IMR-90 (cell line): ENCODE data around the gene MAN1C1. TPM values are rescaled to one million over a fixed set of nuclear protein-coding genes. Genes with fewer than 3 reads are reported as not detected.

Source experiments
- ATAC-seq: fragments of 200-7000 bp; cut with Tn5 transposase; 2 replicates; pipeline ENCODE4 v1.9.1; 2020; ENCODE audit warnings: low read depth, mild to moderate bottlenecking, moderate library complexity
- BruUV-seq: library from RNA; stranded (reverse); fragments of 400-500 nt; replicated peaks from 2 replicates; lab custom pipeline; 2021; lab: Mats Ljungman, UMichigan
- CTCF ChIA-PET: fragments of 300-600 bp; formaldehyde crosslinking; extraction: SDS; loops from one replicate; lab custom pipeline; 2021; ENCODE audit warnings: antibody characterized with exemption; lab: Yijun Ruan, JAX
- POLR2A ChIA-PET: fragments of 300-600 bp; sonication (Branson Sonifier 250); formaldehyde crosslinking; loops from one replicate; lab custom pipeline; 2022; ENCODE audit warnings: antibody characterized with exemption; ENCODE audit not compliant: unreplicated experiment; lab: Charles Lee
- DNase-seq: peaks from one replicate; pipeline ENCODE4 v3.0.0; 2013
- H2AFZ ChIP-seq: replicated peaks from 2 replicates; pipeline ENCODE3; 2013; ENCODE audit warnings: low read length, mild to moderate bottlenecking; ENCODE audit not compliant: poor library complexity
- H2AK5ac ChIP-seq: 2 replicates; pipeline ENCODE4 v1.6.1; 2013; ENCODE audit warnings: low read depth, low read length, inconsistent platforms
- H2AK9ac ChIP-seq: replicated peaks from 2 replicates; pipeline ENCODE3; 2013; ENCODE audit warnings: mild to moderate bottlenecking, low read depth, low read length, moderate library complexity; ENCODE audit not compliant: poor library complexity
- H2BK120ac ChIP-seq: 2 replicates; pipeline ENCODE4 v1.6.1; 2013; ENCODE audit warnings: low read depth, low read length, inconsistent platforms
- H2BK15ac ChIP-seq: 3 replicates; pipeline ENCODE4 v1.6.1; 2013; ENCODE audit warnings: low read depth, low read length, inconsistent platforms
- H2BK20ac ChIP-seq: 2 replicates; pipeline ENCODE4 v1.6.1; 2013; ENCODE audit warnings: low read depth, mild to moderate bottlenecking, inconsistent platforms, low read length, moderate library complexity
- H2BK5ac ChIP-seq: 2 replicates; pipeline ENCODE4 v1.6.1; 2013; ENCODE audit warnings: mild to moderate bottlenecking, low read depth, low read length, inconsistent platforms; ENCODE audit not compliant: poor library complexity, severe bottlenecking
- H3K14ac ChIP-seq: replicated peaks from 2 replicates; pipeline ENCODE4 v1.6.1; 2013; ENCODE audit warnings: low read depth, low read length, inconsistent platforms
- H3K18ac ChIP-seq: 2 replicates; pipeline ENCODE4 v1.6.1; 2013; ENCODE audit warnings: low read depth, low read length, control low read depth
- H3K23ac ChIP-seq: 2 replicates; pipeline ENCODE4 v1.6.1; 2013; ENCODE audit warnings: low read depth, low read length, inconsistent platforms
- H3K27ac ChIP-seq: 2 replicates; pipeline ENCODE4 v1.5.1; 2013; ENCODE audit warnings: mild to moderate bottlenecking, control low read depth, low read length; ENCODE audit not compliant: insufficient read depth
- H3K27me3 ChIP-seq: 2 replicates; pipeline ENCODE4 v1.6.1; 2013; ENCODE audit warnings: low read length; ENCODE audit not compliant: control insufficient read depth, insufficient read depth
- H3K36me3 ChIP-seq: 2 replicates; pipeline ENCODE4 v1.6.1; 2013; ENCODE audit warnings: low read length, mixed read lengths; ENCODE audit not compliant: control insufficient read depth, insufficient read depth
- H3K4ac ChIP-seq: 2 replicates; pipeline ENCODE4 v1.6.1; 2013; ENCODE audit warnings: low read depth, low read length, inconsistent platforms
- H3K4me1 ChIP-seq: 2 replicates; pipeline ENCODE4 v1.6.1; 2013; ENCODE audit warnings: low read length, mixed read lengths; ENCODE audit not compliant: control insufficient read depth, insufficient read depth
- H3K4me2 ChIP-seq: 2 replicates; pipeline ENCODE4 v1.6.1; 2013; ENCODE audit warnings: low read depth, mild to moderate bottlenecking, control low read depth, low read length, moderate library complexity
- H3K4me3 ChIP-seq: 2 replicates; pipeline ENCODE4 v1.5.1; 2013; ENCODE audit warnings: low read depth, mild to moderate bottlenecking, control low read depth, low read length, moderate library complexity; ENCODE audit not compliant: insufficient read depth
- H3K56ac ChIP-seq: 2 replicates; pipeline ENCODE4 v1.6.1; 2013; ENCODE audit warnings: low read length, inconsistent platforms; ENCODE audit not compliant: insufficient read depth; ENCODE audit errors: extremely low read depth
- H3K79me1 ChIP-seq, 2 experiments: 2 replicates each; pipeline ENCODE4 v1.6.1; 2013; ENCODE audit warnings: low read length in 2 of 2, inconsistent platforms in 1 of 2, low read depth in 1 of 2
- H3K9ac ChIP-seq: 2 replicates; pipeline ENCODE4 v1.6.1; 2013; ENCODE audit warnings: low read depth, low read length, control low read depth
- H3K9me1 ChIP-seq: 2 replicates; pipeline ENCODE4 v1.6.1; 2013; ENCODE audit warnings: low read length, inconsistent platforms; ENCODE audit not compliant: insufficient read depth
- H3K9me3 ChIP-seq: 2 replicates; pipeline ENCODE4 v1.6.1; 2013; ENCODE audit warnings: low read length; ENCODE audit not compliant: control insufficient read depth, insufficient read depth
- H4K20me1 ChIP-seq: 2 replicates; pipeline ENCODE4 v1.6.1; 2013; ENCODE audit warnings: low read length, inconsistent platforms; ENCODE audit not compliant: insufficient read depth
- H4K5ac ChIP-seq: 2 replicates; pipeline ENCODE4 v1.6.1; 2013; ENCODE audit warnings: mild to moderate bottlenecking, low read depth, low read length, control low read depth
- H4K8ac ChIP-seq, 2 experiments: 2 replicates each; pipeline ENCODE4 v1.6.1; 2013; ENCODE audit warnings: low read depth in 2 of 2, low read length in 2 of 2, control low read depth in 1 of 2, inconsistent platforms in 1 of 2
- H4K91ac ChIP-seq: 2 replicates; pipeline ENCODE4 v1.6.1; 2013; ENCODE audit warnings: low read depth, low read length, inconsistent platforms; ENCODE audit not compliant: insufficient read depth
- CEBPB ChIP-seq: IDR thresholded peaks from 2 replicates; pipeline ENCODE4 v1.6.1; 2012; ENCODE audit warnings: low read depth, low read length, improper control_type of control experiment
- CTCF ChIP-seq: conservative IDR thresholded peaks from 2 replicates; pipeline ENCODE4 v1.5.1; 2012; ENCODE audit warnings: mild to moderate bottlenecking, low read depth, low read length, improper control_type of control experiment
- FOS ChIP-seq: fragments of 150-350 bp; IDR thresholded peaks from 2 replicates; pipeline ENCODE4 v1.6.1; 2016; ENCODE audit warnings: low read depth, low read length
- MAZ ChIP-seq: IDR thresholded peaks from 2 replicates; pipeline ENCODE4 v1.6.1; 2012; ENCODE audit warnings: low read depth, mild to moderate bottlenecking, low read length, improper control_type of control experiment, moderate library complexity, borderline replicate concordance
- MXI1 ChIP-seq: IDR thresholded peaks from 2 replicates; pipeline ENCODE4 v1.6.1; 2012; ENCODE audit warnings: low read depth, mild to moderate bottlenecking, low read length, moderate library complexity, borderline replicate concordance
- NFE2L2 ChIP-seq: fragments of 150-350 bp; IDR thresholded peaks from 2 replicates; pipeline ENCODE4 v1.6.1; 2016; ENCODE audit warnings: low read depth, mild to moderate bottlenecking, low read length
- POLR2A ChIP-seq: IDR thresholded peaks from 2 replicates; pipeline ENCODE4 v1.6.1; 2012; ENCODE audit warnings: mild to moderate bottlenecking, low read depth, low read length
- RAD21 ChIP-seq: IDR thresholded peaks from 2 replicates; pipeline ENCODE4 v1.6.1; 2012; ENCODE audit warnings: low read length, improper control_type of control experiment
- RCOR1 ChIP-seq: IDR thresholded peaks from 2 replicates; pipeline ENCODE4 v1.6.1; 2012; ENCODE audit warnings: mild to moderate bottlenecking, low read length, improper control_type of control experiment; ENCODE audit not compliant: insufficient replicate concordance
- RFX5 ChIP-seq: IDR thresholded peaks from 2 replicates; pipeline ENCODE4 v1.8.0; 2012; ENCODE audit warnings: low read depth, mild to moderate bottlenecking, low read length, moderate library complexity
- SMC3 ChIP-seq: fragments of 150-350 bp; IDR thresholded peaks from 2 replicates; pipeline ENCODE4 v1.6.1; 2016; ENCODE audit warnings: low read depth, mild to moderate bottlenecking, antibody characterized with exemption, low read length, moderate library complexity
- WGBS, 2 experiments: methylation state at CpG; one replicate each; pipeline versions ENCODE4 v1.1.5 to v1.1.7; 2013; ENCODE audit warnings: missing lambda C conversion rate in 2 of 2; ENCODE audit not compliant: insufficient read length in 1 of 2; ENCODE audit errors: extremely low coverage in 2 of 2; 5-methylcytosine and 5-hydroxymethylcytosine counted together
- dilution Hi-C: fragments of 300-500 bp; cut with HindIII; formaldehyde crosslinking; loops from one replicate; pipeline ENCODE4 v1.14.3; 2018; ENCODE audit warnings: low sequenced_read_pairs; ENCODE audit not compliant: unreplicated experiment
- in situ Hi-C: fragments of 300-500 bp; cut with MboI; formaldehyde crosslinking; loops from 3 replicates; pipeline ENCODE4 v1.14.3; 2019; ENCODE audit warnings: low sequenced_read_pairs, inconsistent platforms, mixed read lengths
- intact Hi-C: fragments of 100-400 bp; cut with micrococcal nuclease; formaldehyde crosslinking; loops from 2 replicates; pipeline ENCODE4 v1.10.0; 2022
- polyA plus RNA-seq, 3 experiments: library from polyadenylated mRNA; depleted of rRNA; stranded (reverse); fragments of >200 nt; gene quantifications; 2 replicates each; pipeline ENCODE4 v1.2.3, GENCODE V29; 2012; ENCODE audit warnings: low replicate concordance in 1 of 3
- total RNA-seq: library from RNA; depleted of rRNA; stranded (reverse); fragments of >200 nt; gene quantifications from 2 replicates; pipeline ENCODE4 v1.2.3, GENCODE V29; 2012
- TF ChIP-seq, protein P1 (sequence below): fragments of 150-350 bp; IDR thresholded peaks from 2 replicates; pipeline ENCODE4 v1.6.1; 2017; ENCODE audit warnings: mild to moderate bottlenecking, antibody characterized with exemption, low read length, low read depth
- TF ChIP-seq, protein P2 (sequence below): fragments of 150-350 bp; IDR thresholded peaks from 2 replicates; pipeline ENCODE4 v1.6.1; 2016; ENCODE audit warnings: low read depth, mild to moderate bottlenecking, low read length, moderate library complexity, borderline replicate concordance

The MAN1C1 gene
- total and polyA plus RNA-seq, 2 of the 4 experiments (the other 2 are of a cell fraction) = 3.2 to 11.3 TPM

GRCh38 chr1:25728301-25728935 is 111.8 kb downstream of the MAN1C1 start (continued):
- no peak for TF ChIP-seq SMC3
- no peak for TF ChIP-seq RFX5

- no peak for ATAC-seq
- H3K23ac ChIP-seq = no peak overlapping the region
- no peaks in the 10 kb centered on the region; a peak in 1 of 4 replicates for H3K79me1 ChIP-seq
- POLR2A ChIA-PET = no interaction called here
- no peak overlapping the region for H2AK5ac ChIP-seq
- 93% methylated on average over 4 of the region's 4 CpGs; no CpG with 5 or more reads in 1 of the 2 experiments for WGBS, 2 experiments
- H4K91ac ChIP-seq = no peak overlapping the region
- no peak overlapping the region for H2BK5ac ChIP-seq
- no peak overlapping the region for H3K9ac ChIP-seq
- no TSS peak for BruUV-seq
- no peak overlapping the region for H2BK120ac ChIP-seq
- no peak overlapping the region for H2AK9ac ChIP-seq
- no peak overlapping the region for H3K27ac ChIP-seq
- no peak overlapping the region for H3K4me2 ChIP-seq
- no peak overlapping the region for H2BK15ac ChIP-seq
- no peak overlapping the region for H3K18ac ChIP-seq
- H2AFZ ChIP-seq = no peak overlapping the region
- CTCF ChIA-PET = no interaction called here
- H3K27me3 ChIP-seq = no peaks in the 10 kb centered on the region
- no peak overlapping the region for H2BK20ac ChIP-seq
- H3K4me3 ChIP-seq = no peak overlapping the region
- no peak overlapping the region for H3K14ac ChIP-seq
- intact Hi-C loops (no loop called here), in situ Hi-C loops (no loop called here), dilution Hi-C loops (no loop called here)
- H3K4ac ChIP-seq = no peak overlapping the region
- H4K20me1 ChIP-seq = peaks cover 6% of the 10 kb centered on the region; the same call in 1 of the 2 replicates
- no peak overlapping the region for H4K8ac ChIP-seq
- no peak overlapping the region for H3K56ac ChIP-seq
- no peak overlapping the region for H4K5ac ChIP-seq
- H3K36me3 ChIP-seq = peaks cover 2% of the 10 kb centered on the region; the same call in 1 of the 2 replicates
- H3K9me3 ChIP-seq = no peaks in the 10 kb centered on the region
- H3K9me1 ChIP-seq = 0 out of 2 replicates have a peak, but pooled peaks cover 14% of the 10 kb centered on the region
- no peak for DNase-seq
- peaks cover 14% of the 10 kb centered on the region for H3K4me1 ChIP-seq
- TF ChIP-seq RAD21 (no peak), CTCF (no peak), SMC3 (no peak), RCOR1 (no peak), MAZ (no peak), NFE2L2 (no peak), POLR2A (no peak), RFX5 (no peak), FOS (no peak), CEBPB (no peak), MXI1 (no peak)
- TF ChIP-seq, protein P1, sequence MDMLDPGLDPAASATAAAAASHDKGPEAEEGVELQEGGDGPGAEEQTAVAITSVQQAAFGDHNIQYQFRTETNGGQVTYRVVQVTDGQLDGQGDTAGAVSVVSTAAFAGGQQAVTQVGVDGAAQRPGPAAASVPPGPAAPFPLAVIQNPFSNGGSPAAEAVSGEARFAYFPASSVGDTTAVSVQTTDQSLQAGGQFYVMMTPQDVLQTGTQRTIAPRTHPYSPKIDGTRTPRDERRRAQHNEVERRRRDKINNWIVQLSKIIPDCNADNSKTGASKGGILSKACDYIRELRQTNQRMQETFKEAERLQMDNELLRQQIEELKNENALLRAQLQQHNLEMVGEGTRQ = no peak
- TF ChIP-seq, protein P2, sequence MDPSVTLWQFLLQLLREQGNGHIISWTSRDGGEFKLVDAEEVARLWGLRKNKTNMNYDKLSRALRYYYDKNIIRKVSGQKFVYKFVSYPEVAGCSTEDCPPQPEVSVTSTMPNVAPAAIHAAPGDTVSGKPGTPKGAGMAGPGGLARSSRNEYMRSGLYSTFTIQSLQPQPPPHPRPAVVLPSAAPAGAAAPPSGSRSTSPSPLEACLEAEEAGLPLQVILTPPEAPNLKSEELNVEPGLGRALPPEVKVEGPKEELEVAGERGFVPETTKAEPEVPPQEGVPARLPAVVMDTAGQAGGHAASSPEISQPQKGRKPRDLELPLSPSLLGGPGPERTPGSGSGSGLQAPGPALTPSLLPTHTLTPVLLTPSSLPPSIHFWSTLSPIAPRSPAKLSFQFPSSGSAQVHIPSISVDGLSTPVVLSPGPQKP = no peak
Observed at GRCh38 chr1:25729045-25729444, 112.5 kb downstream of the MAN1C1 start.
